ENCODE data around the gene NKTR.

- TF ChIP-seq CTCF (IDR thresholded peaks at IDR 0.05): no peak
- no peak for TF ChIP-seq POLR2A (IDR thresholded peaks at IDR 0.05)
Measured at GRCh38 chr3:42569593-42570142, 30.8 kb upstream of the NKTR start.

All from testis (tissue), 2 donors.